ENCODE results near the gene MRPS31. TPM values are rescaled to one million over a fixed set of nuclear protein-coding genes. Genes with fewer than 3 reads are reported as not detected.
"Not testable (repeated sequence)": the region's sequence is repeated elsewhere in the genome, so short reads cannot be mapped to it uniquely, and the experiment has no call there.

Gene MRPS31
- total RNA-seq, 1 experiment from 2014 or later: 16.5 TPM

DNA sequence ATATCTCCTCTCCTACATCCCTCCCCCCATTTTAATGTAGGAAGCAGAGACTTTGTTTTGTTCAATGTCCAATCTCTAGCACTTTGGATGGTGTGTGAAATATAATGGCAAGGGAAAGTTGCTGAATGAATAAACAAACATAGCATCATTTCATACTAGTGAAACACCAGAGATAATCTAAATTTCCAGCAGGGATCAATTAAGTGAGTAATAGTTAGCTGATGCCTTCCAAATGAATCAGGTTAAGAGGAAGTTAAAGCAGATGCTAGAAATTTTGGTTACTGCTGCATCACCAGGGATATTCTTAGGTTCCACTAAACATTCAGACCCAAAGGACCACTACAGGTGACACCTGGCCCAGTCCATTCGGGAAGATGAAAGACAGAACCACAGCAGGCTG, 8.1 kb downstream of the MRPS31 start:
- DNase-seq (ENCODE audit: low read depth): no peak

DNA sequence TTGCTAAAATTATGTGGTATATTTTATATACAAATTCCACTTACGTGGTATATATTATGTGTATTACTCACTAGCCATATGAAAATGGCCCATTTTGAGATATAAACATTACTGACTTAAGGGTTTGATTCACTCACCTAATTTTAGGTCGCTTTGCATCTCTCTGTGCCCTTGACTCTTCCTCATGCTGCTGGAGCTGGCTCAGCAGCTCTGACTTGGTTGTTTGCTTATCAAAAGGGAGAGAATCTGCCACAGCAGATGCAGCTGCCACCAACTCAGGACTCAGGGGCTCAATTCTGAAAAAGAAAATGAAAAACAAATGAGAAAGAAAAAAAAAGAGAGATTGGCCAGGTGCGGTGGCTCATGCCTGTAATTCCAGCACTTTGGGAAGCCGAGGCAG, 12.2 kb downstream of the MRPS31 start:
- DNase-seq (ENCODE audit: low read depth): no peak

DNA sequence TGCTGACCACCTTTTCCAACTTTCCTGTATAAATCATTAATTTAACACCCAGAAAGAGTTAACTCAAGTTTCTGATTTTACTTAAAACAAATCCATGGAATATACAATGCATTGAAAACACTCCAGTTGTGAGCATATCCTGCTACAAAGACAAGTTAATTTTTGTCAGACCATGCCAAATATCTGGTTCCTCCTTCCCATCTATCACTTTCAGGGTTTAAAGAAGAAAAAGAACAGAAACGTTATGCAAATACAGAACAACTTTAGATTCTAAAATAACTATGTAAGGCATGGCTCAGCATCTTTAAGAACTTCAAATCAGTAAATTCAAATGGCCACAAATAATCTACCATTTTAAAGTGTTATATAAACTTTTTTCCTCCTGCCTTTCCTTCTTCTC, 14.9 kb downstream of the MRPS31 start:
- DNase-seq (ENCODE audit: low read depth): no peak

GRCh38 chr13:40755082-40755700, 15.8 kb downstream of the MRPS31 start:
- DNase-seq (ENCODE audit: low read depth): no peak

GRCh38 chr13:40749327-40749726, 21.7 kb downstream of the MRPS31 start:
- no peak for DNase-seq (ENCODE audit: low read depth)

DNA sequence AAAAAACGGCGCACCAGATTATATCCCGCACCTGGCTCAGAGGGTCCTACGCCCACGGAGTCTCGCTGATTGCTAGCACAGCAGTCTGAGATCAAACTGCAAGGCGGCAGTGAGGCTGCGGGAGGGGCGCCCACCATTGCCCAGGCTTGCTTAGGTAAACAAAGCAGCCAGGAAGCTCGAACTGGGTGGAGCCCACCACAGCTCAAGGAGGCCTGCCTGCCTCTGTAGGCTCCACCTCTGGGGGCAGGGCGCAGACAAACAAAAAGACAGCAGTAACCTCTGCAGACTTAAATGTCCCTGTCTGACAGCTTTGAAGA, 35.8 kb downstream of the MRPS31 start:
- not testable (repeated sequence) for DNase-seq (ENCODE audit: low read depth)

GRCh38 chr13:40734536-40735231, 36.3 kb downstream of the MRPS31 start:
- DNase-seq (ENCODE audit: low read depth): not testable (repeated sequence)

GRCh38 chr13:40732658-40733057, 38.3 kb downstream of the MRPS31 start:
- no peak for DNase-seq (ENCODE audit: low read depth)

GRCh38 chr13:40728595-40728994, 42.4 kb downstream of the MRPS31 start:
- no peak for DNase-seq (ENCODE audit: low read depth)

GRCh38 chr13:40714433-40714832, 56.6 kb downstream of the MRPS31 start:
- DNase-seq (ENCODE audit: low read depth): not testable (repeated sequence)

GRCh38 chr13:40706439-40706838, 64.6 kb downstream of the MRPS31 start:
- DNase-seq (ENCODE audit: low read depth): no peak

DNA sequence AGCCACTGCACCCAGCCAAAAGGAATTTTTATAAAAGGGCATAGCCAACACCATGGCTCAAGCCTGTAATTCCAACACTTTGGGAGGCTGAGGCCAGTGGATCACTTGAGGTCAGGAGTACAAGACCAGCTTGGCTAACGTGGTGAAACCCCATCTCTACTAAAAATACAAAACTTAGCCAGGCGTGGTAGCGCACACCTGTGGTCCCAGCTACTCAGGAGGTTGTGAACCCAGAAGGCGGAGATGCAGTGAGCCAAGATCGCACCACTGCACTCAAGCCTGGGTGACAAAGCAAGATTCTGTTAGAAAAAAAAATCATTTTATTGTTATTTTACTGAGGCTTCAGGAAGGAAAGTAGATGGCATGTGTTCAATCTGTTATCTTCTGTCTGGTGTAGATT, 73.3 kb downstream of the MRPS31 start:
- no peak for DNase-seq (ENCODE audit: low read depth)

DNA sequence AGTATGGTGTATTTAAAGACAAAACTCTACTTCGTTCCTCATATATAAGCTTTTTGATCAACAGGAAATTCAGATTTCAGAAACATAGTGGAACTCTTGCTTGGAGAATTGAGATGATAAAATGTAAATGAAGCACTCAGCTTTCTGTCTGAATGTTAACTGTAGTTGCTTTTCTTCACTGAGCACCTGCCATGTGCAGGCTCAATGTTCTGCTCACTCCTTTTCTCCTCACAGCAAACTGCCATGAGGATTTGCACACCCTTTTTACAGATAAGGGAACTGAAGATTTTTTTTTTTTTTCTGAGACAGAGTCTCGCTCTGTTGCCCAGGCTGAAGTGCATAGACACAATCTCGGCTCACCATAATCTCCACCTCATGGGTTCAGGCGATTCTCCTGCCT, 76.6 kb downstream of the MRPS31 start:
- no peak for DNase-seq (ENCODE audit: low read depth)

DNA sequence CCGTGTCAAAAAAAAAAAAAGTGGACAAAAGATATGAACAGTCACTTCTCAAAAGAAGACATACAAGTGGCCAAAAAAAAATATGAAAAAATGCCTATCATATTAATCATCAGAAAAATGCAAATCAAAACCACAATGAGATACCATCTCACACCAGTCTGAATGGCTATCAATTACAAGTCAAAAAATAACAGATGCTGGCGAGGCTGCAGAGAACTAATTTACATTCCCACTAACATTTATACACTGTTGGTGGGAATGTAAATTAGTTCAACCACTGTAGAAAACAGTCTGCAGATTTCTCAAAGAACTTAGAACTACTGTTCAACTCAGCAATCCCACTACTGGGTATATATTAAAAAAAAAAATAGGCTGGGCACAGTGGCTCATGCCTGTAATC, 78.0 kb downstream of the MRPS31 start:
- peak; percentile 75 for DNase-seq (ENCODE audit: low read depth)

DNA sequence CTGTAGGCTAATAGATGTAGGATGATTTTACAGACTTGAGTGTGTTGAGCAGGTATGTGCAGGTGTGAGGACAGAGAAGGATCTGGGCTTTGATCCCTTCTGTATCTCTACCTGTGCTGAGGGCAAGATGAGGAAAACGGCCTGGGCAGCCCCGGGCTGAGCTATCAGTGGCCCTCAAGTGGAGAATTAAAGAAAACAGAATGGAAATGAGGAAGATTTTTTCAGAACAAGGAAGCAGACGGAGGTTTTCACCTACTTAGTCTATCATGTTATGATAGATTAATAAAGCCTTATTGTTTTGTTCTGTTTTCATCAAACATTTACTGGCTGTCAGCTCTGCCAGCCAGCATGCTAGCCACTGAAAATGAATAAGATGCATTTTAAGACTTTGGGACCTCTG, 82.2 kb downstream of the MRPS31 start:
- no peak for DNase-seq (ENCODE audit: low read depth)

DNA sequence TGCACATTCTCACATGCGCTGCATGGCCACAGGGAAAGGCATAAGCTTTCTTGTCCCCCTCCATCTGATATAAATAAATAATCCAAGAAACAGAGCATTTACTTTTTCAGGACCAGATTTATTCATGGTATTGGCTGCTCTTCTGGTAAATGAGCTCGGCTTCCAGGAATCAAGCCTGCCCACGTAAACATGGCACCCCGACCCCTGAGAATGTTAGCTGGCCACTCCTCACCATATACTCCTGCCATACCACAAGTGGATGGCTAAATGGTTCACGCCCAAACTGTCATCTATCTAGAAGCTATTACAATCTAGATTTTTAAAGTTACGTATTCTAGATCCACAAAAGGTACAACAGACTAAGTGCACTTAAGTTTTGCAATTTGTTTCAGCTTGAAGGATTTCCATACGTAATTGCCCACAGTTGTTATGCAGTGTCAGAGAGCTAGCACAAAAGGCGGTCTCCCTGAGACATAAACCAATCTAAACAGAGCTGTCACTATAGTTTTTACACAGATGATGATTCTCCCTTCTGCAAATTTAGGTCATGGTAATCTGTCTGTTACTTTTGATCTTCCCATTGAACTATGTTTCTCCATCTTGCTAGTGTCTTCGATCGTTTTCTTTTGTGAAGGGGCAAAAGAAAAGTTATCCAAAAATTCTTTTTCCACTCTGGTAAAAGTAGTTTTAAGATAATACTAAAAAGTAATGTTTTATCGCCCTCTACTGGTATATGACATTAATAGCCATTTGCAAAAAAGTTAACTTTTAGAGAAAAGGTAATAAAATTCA, 88.3 kb downstream of the MRPS31 start:
- DNase-seq (ENCODE audit: low read depth): no peak

GRCh38 chr13:40681341-40682146, 89.4 kb downstream of the MRPS31 start:
- peak; percentile 38 for DNase-seq (ENCODE audit: low read depth)

- no peak for DNase-seq (ENCODE audit: low read depth)
These were observed 90.2 kb downstream of the MRPS31 start for GRCh38 chr13:40680659-40681323.

- no peak for DNase-seq (ENCODE audit: low read depth)
These were observed 91.5 kb downstream of the MRPS31 start for GRCh38 chr13:40679480-40679985.

All from LHCN-M2 (cell line).